Measurements from ENCODE around the gene COBLL1. TPM values are rescaled to one million over a fixed set of nuclear protein-coding genes. Genes with fewer than 3 reads are reported as not detected.

The COBLL1 gene
- total RNA-seq, 1 experiment from 2014 or later, result 0.04 TPM

DNA sequence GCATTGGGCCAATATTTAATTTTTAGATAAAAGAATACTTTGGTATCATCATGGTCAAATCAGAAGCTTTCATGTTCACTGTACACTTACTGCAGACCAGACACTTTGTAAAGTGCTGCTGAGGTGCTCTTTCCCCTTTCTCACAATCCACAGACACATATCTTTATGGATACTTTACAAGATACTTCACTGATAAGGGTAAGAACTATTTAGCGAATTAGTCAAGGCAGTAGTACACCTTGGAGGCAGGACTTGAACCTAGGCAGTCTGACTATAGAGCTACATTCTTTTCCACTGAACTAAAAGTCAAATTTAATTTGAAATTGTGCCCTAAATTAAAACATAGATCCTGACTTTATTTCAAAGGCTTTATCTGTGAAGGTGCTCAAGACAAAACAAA is 60.2 kb downstream of the COBLL1 start:
- Histone ChIP-seq H2AFZ (ENCODE audit: low read length) (no peak overlapping the region), H3K36me3 (ENCODE audit: insufficient read depth, low read length) (no peaks in the 10 kb centered on the region), H3K4me2 (ENCODE audit: low read depth, low read length, poor library complexity, severe bottlenecking) (no peak overlapping the region), H3K4me3 (ENCODE audit: low read length) (no peak overlapping the region), H3K4me1 (ENCODE audit: low read length) (no peaks in the 10 kb centered on the region), H3K9me2 (replicated peaks; ENCODE audit: insufficient read depth, low read length) (no peaks in the 10 kb centered on the region), H3K27ac (ENCODE audit: low read length) (no peak overlapping the region), H3K9ac (ENCODE audit: low read length) (no peak overlapping the region), H3K9me3 (ENCODE audit: low read length) (no peaks in the 10 kb centered on the region), H4K20me1 (ENCODE audit: insufficient read depth, low read depth, low read length) (no peaks in the 10 kb centered on the region), H3K27me3 (ENCODE audit: low read length) (no peaks in the 10 kb centered on the region), H3K79me2 (ENCODE audit: low read length) (no peaks in the 10 kb centered on the region)
- no peak for DNase-seq

DNA sequence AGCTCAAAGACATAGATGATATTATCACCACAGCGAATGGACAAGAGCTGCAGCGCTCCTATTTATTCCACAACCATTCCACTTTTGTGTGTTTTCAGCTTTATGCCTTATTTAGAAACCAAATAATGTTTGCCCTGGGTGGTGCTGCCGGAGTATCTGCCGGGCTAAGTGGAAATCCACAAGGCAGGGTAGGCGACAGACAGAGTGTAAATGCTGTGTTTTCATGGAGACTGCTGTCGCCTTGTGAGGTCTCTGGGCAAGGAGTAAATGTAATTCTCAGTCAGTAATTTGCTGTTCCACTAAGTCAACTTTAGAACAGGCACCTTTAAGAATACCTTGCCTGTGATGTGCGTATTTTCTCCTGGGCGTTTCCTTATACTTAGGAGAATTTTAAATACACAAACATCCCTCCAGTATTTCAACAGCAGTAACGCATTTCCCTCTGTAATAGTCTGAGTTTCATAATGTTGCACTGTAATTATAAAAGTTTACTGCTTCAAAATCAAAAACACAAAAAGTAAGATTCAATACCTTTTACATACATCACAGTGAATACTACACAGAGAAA is 60.9 kb downstream of the COBLL1 start:
- H3K4me2 ChIP-seq (ENCODE audit: low read depth, low read length, poor library complexity, severe bottlenecking), result no peak overlapping the region
- H3K9ac ChIP-seq (ENCODE audit: low read length), result no peak overlapping the region
- no peak overlapping the region for H3K27ac ChIP-seq (ENCODE audit: low read length)
- H2AFZ ChIP-seq (ENCODE audit: low read length), result no peak overlapping the region
- no peaks in the 10 kb centered on the region for H3K27me3 ChIP-seq (ENCODE audit: low read length)
- H3K79me2 ChIP-seq (ENCODE audit: low read length), result no peaks in the 10 kb centered on the region
- no peaks in the 10 kb centered on the region for H3K9me3 ChIP-seq (ENCODE audit: low read length)
- no peak for DNase-seq
- no peaks in the 10 kb centered on the region for H3K9me2 ChIP-seq (replicated peaks; ENCODE audit: insufficient read depth, low read length)
- no peak overlapping the region for H3K4me3 ChIP-seq (ENCODE audit: low read length)
- no peaks in the 10 kb centered on the region for H3K4me1 ChIP-seq (ENCODE audit: low read length)
- no peaks in the 10 kb centered on the region for H4K20me1 ChIP-seq (ENCODE audit: insufficient read depth, low read depth, low read length)
- no peaks in the 10 kb centered on the region for H3K36me3 ChIP-seq (ENCODE audit: insufficient read depth, low read length)

DNA sequence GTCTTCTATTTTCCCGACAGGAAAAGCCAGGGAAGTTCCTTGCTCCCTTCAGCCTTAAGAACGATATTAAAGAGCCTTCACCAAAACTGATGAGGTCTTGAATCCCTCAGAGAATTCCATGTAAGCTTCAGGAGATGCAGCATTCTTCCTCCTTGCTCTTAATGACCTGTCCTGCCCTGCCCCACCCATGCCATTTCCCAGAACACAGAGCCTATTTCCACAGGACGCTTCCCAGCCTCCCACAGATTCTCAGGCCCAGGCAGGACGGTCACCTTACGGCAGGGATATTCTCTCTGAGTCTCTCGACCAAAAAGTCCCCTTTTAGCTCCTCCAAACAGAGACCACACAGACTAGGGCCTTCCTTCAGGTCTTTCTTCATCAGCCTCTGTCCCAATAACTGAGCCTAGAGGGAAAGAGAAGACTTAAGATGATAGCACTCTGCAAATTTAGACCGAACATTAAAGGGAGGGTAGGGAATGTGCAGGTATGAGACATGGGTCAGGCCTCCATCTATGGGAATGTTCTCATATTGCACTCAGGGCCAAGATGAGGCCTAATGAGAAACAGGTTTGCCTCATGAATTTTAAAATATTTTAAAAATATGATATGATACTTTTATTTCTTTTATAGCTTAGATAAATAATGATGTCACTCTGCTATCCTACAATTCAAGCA is 62.1 kb downstream of the COBLL1 start:
- H3K9me3 ChIP-seq (ENCODE audit: low read length), result no peaks in the 10 kb centered on the region
- no peak overlapping the region for H3K4me2 ChIP-seq (ENCODE audit: low read depth, low read length, poor library complexity, severe bottlenecking)
- no peaks in the 10 kb centered on the region for H3K79me2 ChIP-seq (ENCODE audit: low read length)
- no peaks in the 10 kb centered on the region for H4K20me1 ChIP-seq (ENCODE audit: insufficient read depth, low read depth, low read length)
- no peak overlapping the region for H3K27ac ChIP-seq (ENCODE audit: low read length)
- no peak overlapping the region for H3K4me3 ChIP-seq (ENCODE audit: low read length)
- no peak overlapping the region for H2AFZ ChIP-seq (ENCODE audit: low read length)
- no peaks in the 10 kb centered on the region for H3K9me2 ChIP-seq (replicated peaks; ENCODE audit: insufficient read depth, low read length)
- H3K36me3 ChIP-seq (ENCODE audit: insufficient read depth, low read length), result no peaks in the 10 kb centered on the region
- no peak overlapping the region for H3K9ac ChIP-seq (ENCODE audit: low read length)
- no peaks in the 10 kb centered on the region for H3K4me1 ChIP-seq (ENCODE audit: low read length)
- H3K27me3 ChIP-seq (ENCODE audit: low read length), result no peaks in the 10 kb centered on the region
- no peak for DNase-seq

DNA sequence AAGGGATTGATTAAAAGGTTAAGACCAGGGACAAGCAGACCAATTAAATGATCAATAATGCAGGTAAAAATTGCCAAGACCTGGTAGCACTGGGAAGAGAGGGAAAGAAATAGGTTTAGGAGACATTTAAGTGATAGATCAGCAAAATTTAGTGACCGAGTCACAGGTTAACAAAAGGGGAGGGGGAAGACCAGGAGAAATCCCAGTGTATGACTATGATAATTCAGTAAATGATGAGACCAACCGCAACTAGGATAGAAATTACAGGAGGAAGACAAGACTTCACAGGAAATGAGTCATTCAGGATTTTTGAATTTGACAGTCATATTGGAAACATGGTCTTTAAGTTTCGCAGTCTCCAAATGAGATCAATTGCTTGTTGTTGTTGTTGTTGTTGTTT is 62.9 kb downstream of the COBLL1 start:
- no peaks in the 10 kb centered on the region for H3K79me2 ChIP-seq (ENCODE audit: low read length)
- no peak overlapping the region for H3K4me3 ChIP-seq (ENCODE audit: low read length)
- H3K36me3 ChIP-seq (ENCODE audit: insufficient read depth, low read length), result no peaks in the 10 kb centered on the region
- H3K4me1 ChIP-seq (ENCODE audit: low read length), result no peaks in the 10 kb centered on the region
- H3K4me2 ChIP-seq (ENCODE audit: low read depth, low read length, poor library complexity, severe bottlenecking), result no peak overlapping the region
- H3K9me2 ChIP-seq (replicated peaks; ENCODE audit: insufficient read depth, low read length), result no peaks in the 10 kb centered on the region
- no peak for DNase-seq
- H3K9me3 ChIP-seq (ENCODE audit: low read length), result no peaks in the 10 kb centered on the region
- no peaks in the 10 kb centered on the region for H4K20me1 ChIP-seq (ENCODE audit: insufficient read depth, low read depth, low read length)
- H3K27ac ChIP-seq (ENCODE audit: low read length), result no peak overlapping the region
- H3K9ac ChIP-seq (ENCODE audit: low read length), result no peak overlapping the region
- no peaks in the 10 kb centered on the region for H3K27me3 ChIP-seq (ENCODE audit: low read length)
- H2AFZ ChIP-seq (ENCODE audit: low read length), result no peak overlapping the region

DNA sequence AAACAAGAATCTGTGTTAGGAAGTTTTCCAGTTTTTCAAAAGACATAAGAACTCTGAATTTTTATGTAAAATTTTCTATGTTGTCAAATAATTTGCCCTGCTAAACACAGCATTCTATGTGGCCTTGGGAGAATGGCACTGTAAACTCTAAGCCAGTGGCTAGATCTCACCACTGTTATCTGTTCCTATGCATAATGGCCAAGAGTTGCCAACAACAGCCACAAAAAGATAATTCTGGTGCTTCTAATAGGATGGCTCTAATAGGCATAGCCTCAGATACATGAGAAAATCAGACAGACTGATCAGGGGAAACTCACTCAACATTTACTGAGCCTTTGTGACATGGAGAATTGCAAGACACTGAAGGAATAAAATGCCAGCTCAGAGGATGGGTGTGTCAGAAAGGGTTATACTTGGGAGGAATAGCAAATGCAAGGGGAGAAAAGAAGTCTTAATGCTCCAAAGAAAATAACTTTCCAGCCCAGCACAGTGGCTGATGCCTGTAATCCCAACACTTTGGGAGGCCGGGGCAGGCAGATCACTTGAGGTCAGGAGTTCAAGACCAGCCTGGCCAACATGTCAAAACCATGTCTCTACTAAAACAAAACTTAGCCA is 63.7 kb downstream of the COBLL1 start:
- Histone ChIP-seq H3K9me3 (ENCODE audit: low read length) (no peaks in the 10 kb centered on the region), H3K9me2 (replicated peaks; ENCODE audit: insufficient read depth, low read length) (no peaks in the 10 kb centered on the region), H2AFZ (ENCODE audit: low read length) (no peak overlapping the region), H3K4me3 (ENCODE audit: low read length) (no peak overlapping the region), H3K27me3 (ENCODE audit: low read length) (no peaks in the 10 kb centered on the region), H3K27ac (ENCODE audit: low read length) (no peak overlapping the region), H3K9ac (ENCODE audit: low read length) (no peak overlapping the region), H3K4me1 (ENCODE audit: low read length) (no peaks in the 10 kb centered on the region), H3K79me2 (ENCODE audit: low read length) (no peaks in the 10 kb centered on the region), H3K4me2 (ENCODE audit: low read depth, low read length, poor library complexity, severe bottlenecking) (no peak overlapping the region), H3K36me3 (ENCODE audit: insufficient read depth, low read length) (no peaks in the 10 kb centered on the region), H4K20me1 (ENCODE audit: insufficient read depth, low read depth, low read length) (no peaks in the 10 kb centered on the region)
- DNase-seq, result no peak

DNA sequence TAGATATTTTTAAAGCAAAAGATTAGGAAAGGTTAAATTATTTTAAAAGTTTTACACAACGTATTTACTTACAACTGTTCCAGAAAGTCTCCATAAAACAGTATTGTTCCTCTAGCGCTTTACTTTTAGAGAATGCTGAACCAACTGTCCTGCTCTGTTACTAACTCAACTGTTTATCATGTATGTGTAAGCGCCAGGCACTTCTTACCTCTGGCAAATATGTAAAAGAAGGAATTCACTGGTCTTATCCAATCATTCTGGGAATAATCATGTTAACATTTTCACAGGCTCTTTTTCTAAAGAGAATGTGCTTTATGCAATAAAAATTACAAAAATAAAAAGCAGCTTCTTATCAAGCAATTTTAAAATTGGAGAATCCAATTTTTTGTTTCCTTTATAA is 68.0 kb downstream of the COBLL1 start:
- no peaks in the 10 kb centered on the region for H3K4me1 ChIP-seq (ENCODE audit: low read length)
- H3K9ac ChIP-seq (ENCODE audit: low read length), result no peak overlapping the region
- H3K9me2 ChIP-seq (replicated peaks; ENCODE audit: insufficient read depth, low read length), result no peaks in the 10 kb centered on the region
- H3K27me3 ChIP-seq (ENCODE audit: low read length), result no peaks in the 10 kb centered on the region
- H2AFZ ChIP-seq (ENCODE audit: low read length), result no peak overlapping the region
- H3K79me2 ChIP-seq (ENCODE audit: low read length), result no peaks in the 10 kb centered on the region
- no peak for DNase-seq
- H3K9me3 ChIP-seq (ENCODE audit: low read length), result no peaks in the 10 kb centered on the region
- H3K4me3 ChIP-seq (ENCODE audit: low read length), result no peak overlapping the region
- no peaks in the 10 kb centered on the region for H4K20me1 ChIP-seq (ENCODE audit: insufficient read depth, low read depth, low read length)
- no peak overlapping the region for H3K27ac ChIP-seq (ENCODE audit: low read length)
- no peak overlapping the region for H3K4me2 ChIP-seq (ENCODE audit: low read depth, low read length, poor library complexity, severe bottlenecking)
- no peaks in the 10 kb centered on the region for H3K36me3 ChIP-seq (ENCODE audit: insufficient read depth, low read length)

DNA sequence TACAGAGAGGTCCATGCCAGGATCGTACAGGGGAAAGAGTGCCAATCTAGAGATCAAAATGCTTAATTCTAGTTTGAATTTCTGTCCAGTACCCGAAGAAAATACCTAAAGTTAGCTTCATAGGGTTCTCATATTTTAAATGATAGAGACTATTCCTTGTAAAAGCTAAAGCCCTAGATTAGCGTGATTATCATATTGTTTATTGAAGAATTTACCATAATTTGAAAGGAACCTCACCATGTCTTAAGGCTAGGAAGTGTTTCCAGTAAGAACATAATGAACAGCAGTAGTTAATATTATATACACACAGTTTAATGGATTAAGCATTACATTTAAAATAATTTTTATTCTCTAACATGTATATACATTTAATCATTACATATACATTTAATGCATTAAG is 68.5 kb downstream of the COBLL1 start:
- no peak overlapping the region for H3K4me3 ChIP-seq (ENCODE audit: low read length)
- H3K79me2 ChIP-seq (ENCODE audit: low read length), result no peaks in the 10 kb centered on the region
- H2AFZ ChIP-seq (ENCODE audit: low read length), result no peak overlapping the region
- no peak for DNase-seq
- no peak overlapping the region for H3K9ac ChIP-seq (ENCODE audit: low read length)
- H3K4me1 ChIP-seq (ENCODE audit: low read length), result no peaks in the 10 kb centered on the region
- no peak overlapping the region for H3K4me2 ChIP-seq (ENCODE audit: low read depth, low read length, poor library complexity, severe bottlenecking)
- H3K36me3 ChIP-seq (ENCODE audit: insufficient read depth, low read length), result no peaks in the 10 kb centered on the region
- H4K20me1 ChIP-seq (ENCODE audit: insufficient read depth, low read depth, low read length), result no peaks in the 10 kb centered on the region
- H3K9me2 ChIP-seq (replicated peaks; ENCODE audit: insufficient read depth, low read length), result no peaks in the 10 kb centered on the region
- no peaks in the 10 kb centered on the region for H3K27me3 ChIP-seq (ENCODE audit: low read length)
- no peaks in the 10 kb centered on the region for H3K9me3 ChIP-seq (ENCODE audit: low read length)
- H3K27ac ChIP-seq (ENCODE audit: low read length), result no peak overlapping the region

DNA sequence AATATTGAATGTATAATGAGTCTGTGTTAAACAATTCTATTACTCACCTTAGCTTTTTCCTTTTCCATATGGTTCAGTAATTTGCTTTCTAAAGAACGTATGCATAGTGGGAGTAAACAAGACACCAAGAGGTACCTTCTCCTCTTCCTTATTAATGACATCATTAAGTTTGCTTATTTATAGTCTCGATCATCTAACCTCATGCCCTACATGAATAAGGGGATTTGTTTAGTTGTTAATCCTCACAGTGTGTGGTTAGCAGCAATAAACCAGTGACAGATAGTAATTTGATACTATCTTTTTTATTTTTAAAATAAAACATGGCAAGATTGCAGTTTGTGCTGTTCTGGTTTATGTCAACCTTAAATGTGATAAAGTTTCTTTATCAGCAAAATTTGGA is 69.7 kb downstream of the COBLL1 start:
- Histone ChIP-seq H4K20me1 (ENCODE audit: insufficient read depth, low read depth, low read length) (no peaks in the 10 kb centered on the region), H3K9me2 (replicated peaks; ENCODE audit: insufficient read depth, low read length) (no peaks in the 10 kb centered on the region), H3K27ac (ENCODE audit: low read length) (no peak overlapping the region), H3K4me1 (ENCODE audit: low read length) (no peaks in the 10 kb centered on the region), H3K36me3 (ENCODE audit: insufficient read depth, low read length) (no peaks in the 10 kb centered on the region), H3K4me2 (ENCODE audit: low read depth, low read length, poor library complexity, severe bottlenecking) (no peak overlapping the region), H2AFZ (ENCODE audit: low read length) (no peak overlapping the region), H3K9ac (ENCODE audit: low read length) (no peak overlapping the region), H3K4me3 (ENCODE audit: low read length) (no peak overlapping the region), H3K9me3 (ENCODE audit: low read length) (no peaks in the 10 kb centered on the region), H3K27me3 (ENCODE audit: low read length) (no peaks in the 10 kb centered on the region), H3K79me2 (ENCODE audit: low read length) (no peaks in the 10 kb centered on the region)
- DNase-seq, result no peak
